ENCODE results near the gene PWWP2B. TPM values are rescaled to one million over a fixed set of nuclear protein-coding genes. Genes with fewer than 3 reads are reported as not detected.

Gene PWWP2B
- total and polyA plus RNA-seq, 2 donors (not counting 3 experiments of a cell fraction or from before 2014, with no cell fraction given): 4.6 to 11.8 TPM

GRCh38 chr10:132457328-132458070 is 60.5 kb downstream of the PWWP2B start:
- no peaks in the 10 kb centered on the region for H3K79me2 ChIP-seq (ENCODE audit: control insufficient read depth, insufficient read depth, low read length)
- H3K9me3 ChIP-seq (replicated peaks; ENCODE audit: control insufficient read depth, insufficient read depth, low read length): no peaks in the 10 kb centered on the region
- no peaks in the 10 kb centered on the region for H3K9me1 ChIP-seq (replicated peaks; ENCODE audit: control insufficient read depth, extremely low read depth, insufficient read depth, low read length)
- H3K9ac ChIP-seq (replicated peaks; ENCODE audit: extremely low read depth, insufficient read depth, low read length): no peak overlapping the region
- H2AFZ ChIP-seq (ENCODE audit: low read depth, low read length): no peak overlapping the region
- no TSS peak for BruUV-seq (replicated peaks)
- intact Hi-C loops (cut with micrococcal nuclease) (loop anchor here (1.0 to 2.0 kb wide), 3 partner anchors 59 to 180 kb away; partner anchors contain the start of gene INPP5A), dilution Hi-C loops (cut with MboI; ENCODE audit: extremely low pct_ligation_motif_present, low sequenced_read_pairs) (no loop called here)
- H3K27me3 ChIP-seq (ENCODE audit: control insufficient read depth in 2 of 2, insufficient read depth in 2 of 2, low read length in 2 of 2): no peaks in the 10 kb centered on the region
- H3K4me1 ChIP-seq (ENCODE audit: control insufficient read depth, extremely low read depth, insufficient read depth, low read length): peaks cover 4% of the 10 kb centered on the region
- FAIRE-seq (no peak), DNase-seq (ENCODE audit: low read depth, low spot score) (no peak)
- no peak overlapping the region for H3K27ac ChIP-seq (ENCODE audit: insufficient read depth, low read depth, low read length)
- POLR2A ChIA-PET: no interaction called here
- no peaks in the 10 kb centered on the region for H3K36me3 ChIP-seq (ENCODE audit: control insufficient read depth in 2 of 2, extremely low read depth in 1 of 2, insufficient read depth in 2 of 2, low read length in 2 of 2)
- CTCF ChIA-PET: interaction anchor here (1.6 kb wide), 1 partner anchor 14 kb away, joined by 3 read pairs; no protein-coding TSS in a partner anchor
- TF ChIP-seq FOS (IDR thresholded peaks at IDR 0.05; ENCODE audit: borderline replicate concordance, insufficient read depth, low read length) (no peak), JUN (IDR thresholded peaks at IDR 0.05; ENCODE audit: borderline replicate concordance, insufficient read depth, insufficient read length, low read depth) (no peak), MYC (IDR thresholded peaks at IDR 0.05; ENCODE audit: low read depth, low read length) (no peak), EZH2 (IDR thresholded peaks at IDR 0.05; ENCODE audit: borderline replicate concordance, low read depth, low read length, severe bottlenecking) (no peak), GATA2 (IDR thresholded peaks at IDR 0.05; ENCODE audit: insufficient read depth, insufficient read length, low read depth, low read length) (no peak), CTCF (IDR thresholded peaks at IDR 0.05; ENCODE audit: extremely low read depth in 1 of 2, insufficient read depth in 1 of 2, low read depth in 1 of 2, low read length in 2 of 2) (no peak), POLR2AphosphoS5 (IDR thresholded peaks at IDR 0.05; ENCODE audit: insufficient read depth, low read depth, low read length) (no peak), POLR2A (IDR thresholded peaks at IDR 0.05; ENCODE audit: low read depth, low read length) (no peak)
- TF ChIP-seq, protein P1, sequence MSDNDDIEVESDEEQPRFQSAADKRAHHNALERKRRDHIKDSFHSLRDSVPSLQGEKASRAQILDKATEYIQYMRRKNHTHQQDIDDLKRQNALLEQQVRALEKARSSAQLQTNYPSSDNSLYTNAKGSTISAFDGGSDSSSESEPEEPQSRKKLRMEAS (IDR thresholded peaks at IDR 0.05; ENCODE audit: insufficient read depth, insufficient read length): no peak
- no peaks in the 10 kb centered on the region for H4K20me1 ChIP-seq (replicated peaks; ENCODE audit: control insufficient read depth, extremely low read depth, insufficient read depth, low read length)
- no peak overlapping the region for H3K4me2 ChIP-seq (ENCODE audit: insufficient read depth, low read length)
- H3K4me3 ChIP-seq (replicated peaks in 1 of 3; ENCODE audit: insufficient read depth in 1 of 3, low read depth in 1 of 3, low read length in 3 of 3): no peak overlapping the region
